Bronchial epithelial cell (primary cell): Measurements from ENCODE around the gene GUCY2D. TPM values are rescaled to one million over a fixed set of nuclear protein-coding genes. Genes with fewer than 3 reads are reported as not detected.

Experiments used
- DNase-seq: peaks from one replicate; pipeline ENCODE4 v3.0.0-alpha.2; 2010; ENCODE audit warnings: low read depth
- FAIRE-seq: peaks from 2 replicates; lab custom pipeline; 2011; peaks lifted over from hg19 to GRCh38; lab: Jason Lieb, UNC
- H3K27me3 ChIP-seq: 2 replicates; pipeline ENCODE4 v1.5.1; 2011; ENCODE audit warnings: low read length; ENCODE audit not compliant: control insufficient read depth, insufficient read depth
- H3K36me3 ChIP-seq: 2 replicates; pipeline ENCODE4 v1.5.1; 2011; ENCODE audit warnings: low read length; ENCODE audit not compliant: control insufficient read depth, insufficient read depth
- H3K4me3 ChIP-seq: 2 replicates; pipeline ENCODE4 v1.5.1; 2011; ENCODE audit warnings: mild to moderate bottlenecking, low read depth, low read length, control low read depth
- total RNA-seq: library from RNA; depleted of rRNA; stranded (reverse); fragments of >200 nt; gene quantifications from 2 replicates; pipeline ENCODE4 v1.2.1, GENCODE V29; 2014
- TF ChIP-seq, protein P1 (sequence below): IDR thresholded peaks from 2 replicates; pipeline ENCODE4 v1.5.1; 2011; ENCODE audit warnings: mild to moderate bottlenecking, moderate library complexity, low read length, control low read depth, inconsistent platforms; ENCODE audit not compliant: insufficient read depth, severe bottlenecking

Gene GUCY2D
- total RNA-seq, 1 donor from 2014 or later = not detected

GRCh38 chr17:7961421-7961820 is 41.0 kb upstream of the GUCY2D start:
- FAIRE-seq (no peak), DNase-seq (no peak)
- Histone ChIP-seq H3K36me3 (no peaks in the 10 kb centered on the region), H3K4me3 (no peak overlapping the region), H3K27me3 (no peaks in the 10 kb centered on the region)
- TF ChIP-seq, protein P1, sequence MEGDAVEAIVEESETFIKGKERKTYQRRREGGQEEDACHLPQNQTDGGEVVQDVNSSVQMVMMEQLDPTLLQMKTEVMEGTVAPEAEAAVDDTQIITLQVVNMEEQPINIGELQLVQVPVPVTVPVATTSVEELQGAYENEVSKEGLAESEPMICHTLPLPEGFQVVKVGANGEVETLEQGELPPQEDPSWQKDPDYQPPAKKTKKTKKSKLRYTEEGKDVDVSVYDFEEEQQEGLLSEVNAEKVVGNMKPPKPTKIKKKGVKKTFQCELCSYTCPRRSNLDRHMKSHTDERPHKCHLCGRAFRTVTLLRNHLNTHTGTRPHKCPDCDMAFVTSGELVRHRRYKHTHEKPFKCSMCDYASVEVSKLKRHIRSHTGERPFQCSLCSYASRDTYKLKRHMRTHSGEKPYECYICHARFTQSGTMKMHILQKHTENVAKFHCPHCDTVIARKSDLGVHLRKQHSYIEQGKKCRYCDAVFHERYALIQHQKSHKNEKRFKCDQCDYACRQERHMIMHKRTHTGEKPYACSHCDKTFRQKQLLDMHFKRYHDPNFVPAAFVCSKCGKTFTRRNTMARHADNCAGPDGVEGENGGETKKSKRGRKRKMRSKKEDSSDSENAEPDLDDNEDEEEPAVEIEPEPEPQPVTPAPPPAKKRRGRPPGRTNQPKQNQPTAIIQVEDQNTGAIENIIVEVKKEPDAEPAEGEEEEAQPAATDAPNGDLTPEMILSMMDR = no peak

DNA sequence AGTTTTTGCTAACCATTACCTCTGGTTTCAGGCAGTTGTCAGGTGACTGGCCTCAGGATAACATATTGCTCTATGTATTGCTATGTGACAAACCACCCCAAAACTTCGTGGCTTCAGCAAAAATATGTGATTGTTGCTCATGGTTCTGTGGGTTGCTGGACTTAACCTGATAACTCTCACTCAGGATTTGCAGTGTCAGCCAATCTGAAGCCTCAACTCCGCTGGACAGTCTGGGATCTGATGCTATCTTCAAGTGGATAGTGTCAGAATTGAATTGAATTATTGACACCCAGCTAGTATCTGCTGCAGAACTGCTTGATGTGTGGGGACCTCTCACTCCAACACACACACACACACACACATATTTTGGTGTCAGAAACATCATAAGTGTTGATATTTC is 34.7 kb upstream of the GUCY2D start:
- DNase-seq = no peak
- Histone ChIP-seq H3K36me3 (no peaks in the 10 kb centered on the region), H3K4me3 (no peak overlapping the region), H3K27me3 (no peaks in the 10 kb centered on the region)
- FAIRE-seq = no peak
- TF ChIP-seq, protein P1 = no peak

- TF ChIP-seq, protein P1 = no peak
- FAIRE-seq (no peak), DNase-seq (no peak)
- Histone ChIP-seq H3K36me3 (no peaks in the 10 kb centered on the region), H3K27me3 (no peaks in the 10 kb centered on the region), H3K4me3 (no peak overlapping the region)
Observed at GRCh38 chr17:7969433-7969832, 33.0 kb upstream of the GUCY2D start.

DNA sequence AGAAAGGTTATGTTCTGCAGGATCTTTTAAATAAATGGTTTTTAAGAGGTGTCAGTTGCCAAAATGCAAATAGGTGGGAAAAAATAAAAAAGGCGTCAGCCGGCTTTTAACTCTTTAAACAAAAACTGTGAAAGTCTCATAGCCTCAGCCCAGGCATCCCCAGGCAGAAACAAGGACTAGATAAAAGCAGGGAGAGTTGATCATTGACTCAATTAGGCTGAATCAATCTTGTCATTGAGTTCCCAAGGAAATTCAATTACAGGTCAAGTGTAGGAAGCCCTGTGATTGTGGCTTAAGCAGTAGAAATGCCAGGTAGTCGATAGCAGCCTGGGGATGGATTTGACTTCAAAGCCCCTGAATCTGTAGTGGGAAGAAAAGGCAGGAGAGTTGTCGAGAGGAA is 30.8 kb upstream of the GUCY2D start:
- FAIRE-seq = no peak
- H3K36me3 ChIP-seq = no peaks in the 10 kb centered on the region

DNA sequence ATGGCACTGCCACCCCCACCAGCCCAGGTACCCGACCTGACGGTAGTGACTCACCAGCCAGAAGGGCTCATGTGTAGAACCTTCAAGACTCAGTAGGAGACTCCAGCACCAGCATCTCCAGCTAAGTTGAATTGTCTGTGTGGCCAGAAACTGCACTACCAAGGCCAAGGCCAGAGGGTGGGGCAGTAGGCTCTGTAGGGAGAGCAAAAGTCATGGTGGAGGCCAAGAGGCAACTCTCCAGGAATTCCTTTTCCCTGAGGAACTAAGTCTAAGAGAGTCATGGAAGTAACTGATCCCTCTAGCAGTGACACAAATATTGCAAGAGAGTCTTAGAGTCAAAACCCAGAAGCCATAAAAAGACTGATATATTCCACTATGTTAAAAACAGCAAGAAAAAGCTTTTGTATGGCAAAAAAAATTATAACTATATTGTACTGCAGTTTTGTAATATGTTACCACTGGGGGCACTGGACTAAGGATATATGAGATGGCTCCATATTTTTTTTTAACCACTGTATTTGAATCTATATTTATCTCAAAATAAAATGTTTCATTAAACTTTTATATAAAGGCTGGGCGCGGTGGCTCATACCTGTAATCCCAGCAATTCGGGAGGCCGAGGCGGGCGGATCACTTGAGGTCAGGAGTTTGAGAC is 30.2 kb upstream of the GUCY2D start:
- Histone ChIP-seq H3K36me3 (no peaks in the 10 kb centered on the region), H3K4me3 (no peak overlapping the region), H3K27me3 (no peaks in the 10 kb centered on the region)
- TF ChIP-seq, protein P1 = no peak
- DNase-seq = no peak
- FAIRE-seq = no peak

More for the DNA sequence above, 30.8 kb upstream of the GUCY2D start:
- TF ChIP-seq, protein P1 = no peak
- Histone ChIP-seq H3K27me3 (no peaks in the 10 kb centered on the region), H3K4me3 (no peak overlapping the region)
- no peak for DNase-seq

DNA sequence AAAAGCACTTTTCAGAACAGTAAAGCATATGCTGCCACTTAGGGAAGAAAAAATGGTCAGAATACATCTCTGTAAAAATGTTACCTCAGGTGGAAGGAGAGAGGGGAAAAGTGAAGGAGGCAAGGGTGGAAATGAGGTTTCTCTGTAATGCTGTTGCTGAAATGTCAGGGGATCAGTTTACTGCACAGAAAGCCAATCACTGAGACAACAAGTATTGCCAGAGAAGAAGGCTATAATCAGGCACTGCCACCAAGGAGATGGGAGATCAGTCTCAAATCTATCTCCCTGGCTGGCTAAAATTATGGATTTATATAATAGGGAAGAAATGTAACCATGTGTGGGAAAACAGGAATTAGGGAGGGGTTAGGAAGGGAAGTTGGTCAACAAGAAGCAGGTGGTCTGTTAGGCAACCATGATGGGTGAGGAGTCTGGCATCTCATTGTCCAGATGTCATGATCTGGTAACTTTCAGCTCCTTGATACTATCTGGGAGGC is 27.7 kb upstream of the GUCY2D start:
- no peak overlapping the region for H3K4me3 ChIP-seq

More for the DNA sequence above, 27.7 kb upstream of the GUCY2D start:
- TF ChIP-seq, protein P1 = no peak
- Histone ChIP-seq H3K27me3 (no peaks in the 10 kb centered on the region), H3K36me3 (no peaks in the 10 kb centered on the region)
- DNase-seq (no peak), FAIRE-seq (no peak)
